HG02571 (cell line): ENCODE data around the gene COMMD4.
"Not testable (repeated sequence)": the region's sequence is repeated elsewhere in the genome, so short reads cannot be mapped to it uniquely, and the experiment has no call there.

Source experiments
- ATAC-seq: cut with Tn5 transposase; IDR thresholded peaks from one replicate; pipeline ENCODE4 v1.9.1; 2021; ENCODE audit warnings: mild to moderate bottlenecking, moderate library complexity; ENCODE audit not compliant: unreplicated experiment

Gene COMMD4

GRCh38 chr15:75369897-75370581, 34.2 kb downstream of the COMMD4 start:
- no peak for ATAC-seq

- no peak for ATAC-seq
These were observed 35.6 kb downstream of the COMMD4 start for GRCh38 chr15:75371486-75371885.

GRCh38 chr15:75371901-75372688, 36.2 kb downstream of the COMMD4 start:
- no peak for ATAC-seq

GRCh38 chr15:75380773-75381172, 44.9 kb downstream of the COMMD4 start:
- no peak for ATAC-seq

GRCh38 chr15:75383986-75384385, 48.1 kb downstream of the COMMD4 start:
- ATAC-seq: not testable (repeated sequence)
